GM12865 (cell line): ENCODE data around the gene SCAMP3.
"Not testable (repeated sequence)": the region's sequence is repeated elsewhere in the genome, so short reads cannot be mapped to it uniquely, and the experiment has no call there.

ENCODE experiments used
- DNase-seq: peaks from one replicate; pipeline ENCODE4 v3.0.0; 2010; ENCODE audit warnings: low read depth
- H3K4me3 ChIP-seq: 2 replicates; pipeline ENCODE4 v1.5.1; 2011; ENCODE audit warnings: mild to moderate bottlenecking, low read depth, low read length, control low read depth
- TF ChIP-seq, protein P1 (sequence below): IDR thresholded peaks from 2 replicates; pipeline ENCODE4 v1.5.1; 2011; ENCODE audit warnings: low read length, control low read depth, low read depth, inconsistent platforms; ENCODE audit not compliant: insufficient read depth; ENCODE audit errors: missing control alignments

Gene SCAMP3

DNA sequence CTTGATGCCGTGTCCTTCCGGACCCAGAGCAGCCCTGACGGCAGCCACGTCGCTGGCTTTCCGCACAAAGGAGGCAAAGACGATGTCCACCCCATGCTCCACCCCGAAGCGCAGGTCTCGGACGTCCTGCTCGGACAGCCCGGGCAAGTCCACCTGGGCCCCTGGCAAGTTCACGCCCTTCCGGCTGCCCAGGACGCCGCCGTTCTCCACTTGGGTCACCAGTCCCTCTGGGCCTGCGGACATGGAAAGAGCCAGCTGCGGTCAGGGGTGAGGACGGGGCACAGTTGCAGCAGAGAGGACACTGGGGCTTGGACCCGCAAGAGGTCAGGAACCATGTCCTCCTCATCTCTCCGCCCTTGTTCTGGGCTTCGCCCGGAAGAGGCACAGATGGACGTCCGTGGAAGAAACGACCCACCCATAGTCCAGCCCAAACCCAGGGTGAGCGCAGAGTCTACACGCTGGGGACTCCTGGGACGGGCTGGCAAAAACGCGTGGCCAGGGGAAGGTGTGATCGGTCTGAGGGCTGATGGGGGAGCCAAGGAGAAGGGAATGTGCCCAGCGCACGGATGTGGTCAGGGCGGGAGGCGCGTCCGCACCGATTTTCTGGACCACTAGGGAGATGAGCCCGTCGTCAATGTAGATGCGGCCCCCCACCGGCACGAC is 32.5 kb upstream of the SCAMP3 start:
- H3K4me3 ChIP-seq: no peak overlapping the region
- TF ChIP-seq, protein P1, sequence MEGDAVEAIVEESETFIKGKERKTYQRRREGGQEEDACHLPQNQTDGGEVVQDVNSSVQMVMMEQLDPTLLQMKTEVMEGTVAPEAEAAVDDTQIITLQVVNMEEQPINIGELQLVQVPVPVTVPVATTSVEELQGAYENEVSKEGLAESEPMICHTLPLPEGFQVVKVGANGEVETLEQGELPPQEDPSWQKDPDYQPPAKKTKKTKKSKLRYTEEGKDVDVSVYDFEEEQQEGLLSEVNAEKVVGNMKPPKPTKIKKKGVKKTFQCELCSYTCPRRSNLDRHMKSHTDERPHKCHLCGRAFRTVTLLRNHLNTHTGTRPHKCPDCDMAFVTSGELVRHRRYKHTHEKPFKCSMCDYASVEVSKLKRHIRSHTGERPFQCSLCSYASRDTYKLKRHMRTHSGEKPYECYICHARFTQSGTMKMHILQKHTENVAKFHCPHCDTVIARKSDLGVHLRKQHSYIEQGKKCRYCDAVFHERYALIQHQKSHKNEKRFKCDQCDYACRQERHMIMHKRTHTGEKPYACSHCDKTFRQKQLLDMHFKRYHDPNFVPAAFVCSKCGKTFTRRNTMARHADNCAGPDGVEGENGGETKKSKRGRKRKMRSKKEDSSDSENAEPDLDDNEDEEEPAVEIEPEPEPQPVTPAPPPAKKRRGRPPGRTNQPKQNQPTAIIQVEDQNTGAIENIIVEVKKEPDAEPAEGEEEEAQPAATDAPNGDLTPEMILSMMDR: no peak
- no peak for DNase-seq

DNA sequence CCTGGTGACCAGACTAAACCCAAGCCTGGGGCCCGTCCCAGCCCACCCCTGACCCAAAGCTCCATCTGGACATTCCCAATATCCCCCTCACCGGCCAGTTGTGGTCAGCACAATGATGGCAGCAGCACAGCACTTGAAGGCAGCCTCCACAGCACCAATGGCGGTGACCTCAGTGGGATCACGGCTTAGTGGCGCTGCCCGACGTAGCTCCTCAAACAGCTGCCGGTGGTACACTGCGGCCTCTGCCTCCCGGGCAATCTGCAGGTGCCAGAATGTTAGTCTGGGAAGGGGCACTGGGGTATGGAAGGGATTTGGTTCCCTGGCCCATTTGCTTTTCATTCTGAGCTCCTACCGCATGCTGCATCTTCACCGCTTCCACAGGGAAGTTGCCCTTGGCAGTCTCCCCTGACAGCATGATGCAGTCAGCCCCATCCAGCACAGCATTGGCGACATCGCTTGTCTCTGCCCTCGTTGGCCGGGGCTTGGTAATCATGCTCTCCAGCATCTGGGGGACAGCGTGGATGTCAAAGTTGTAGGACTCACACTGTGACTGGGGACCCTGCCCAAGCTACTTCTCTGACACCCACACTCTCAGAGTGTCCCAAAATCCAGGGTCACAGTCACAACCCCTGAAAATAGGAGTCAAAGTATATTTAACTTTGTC is 31.1 kb upstream of the SCAMP3 start:
- DNase-seq: no peak
- no peak overlapping the region for H3K4me3 ChIP-seq
- TF ChIP-seq, protein P1: no peak

DNA sequence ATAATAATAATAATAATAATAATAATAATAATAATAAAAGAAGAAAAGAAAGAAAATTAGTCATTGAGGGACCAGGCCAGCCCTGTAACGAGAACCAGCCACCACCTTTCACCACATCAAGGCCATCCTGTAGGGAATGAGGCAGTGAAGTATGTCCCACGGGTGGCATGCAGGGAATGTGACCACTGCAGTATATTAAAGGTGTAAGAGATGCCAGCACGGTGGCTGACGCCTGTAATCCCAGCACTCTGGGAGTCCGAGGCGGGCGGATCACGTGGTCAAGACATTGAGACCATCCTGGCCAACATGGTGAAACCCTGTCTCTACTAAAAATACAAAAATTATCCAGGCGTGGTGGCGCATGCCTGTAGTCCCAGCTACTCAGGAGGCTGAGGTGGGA is 28.8 kb upstream of the SCAMP3 start:
- not testable (repeated sequence) for DNase-seq

DNA sequence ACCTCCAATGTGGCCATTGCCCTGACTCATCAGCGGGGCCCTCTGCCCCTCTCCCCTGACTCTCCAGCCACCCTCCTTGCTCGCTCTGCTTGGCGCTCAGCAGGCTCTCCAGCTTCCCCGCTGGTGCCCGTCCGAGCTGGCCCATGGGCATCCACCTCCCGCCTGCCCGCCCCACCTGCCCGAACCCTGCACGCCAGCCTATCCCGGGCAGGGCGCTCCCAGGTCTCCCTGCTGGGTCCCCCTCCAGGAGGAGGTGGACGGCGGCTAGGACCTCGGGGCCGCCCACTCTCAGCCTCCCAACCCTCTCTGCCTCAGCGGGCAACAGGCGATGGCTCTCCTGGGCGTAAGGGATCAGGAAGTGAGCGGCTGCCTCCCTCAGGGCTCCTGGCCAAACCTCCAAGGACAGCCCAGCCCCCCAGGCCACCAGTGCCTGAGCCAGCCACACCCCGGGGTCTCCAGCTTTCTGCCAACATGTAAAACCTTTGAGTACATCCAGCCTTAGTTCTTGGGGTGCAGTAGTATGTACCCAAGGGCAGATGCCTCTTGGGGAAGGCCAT is 25.9 kb upstream of the SCAMP3 start:
- no peak overlapping the region for H3K4me3 ChIP-seq

More for the DNA sequence above, 28.8 kb upstream of the SCAMP3 start:
- H3K4me3 ChIP-seq: not testable (repeated sequence)

GRCh38 chr1:155286544-155286943 is 24.4 kb upstream of the SCAMP3 start:
- TF ChIP-seq, protein P1: no peak
- DNase-seq: no peak
- no peak overlapping the region for H3K4me3 ChIP-seq

More for the DNA sequence above, 25.9 kb upstream of the SCAMP3 start:
- no peak for DNase-seq
- TF ChIP-seq, protein P1: no peak

DNA sequence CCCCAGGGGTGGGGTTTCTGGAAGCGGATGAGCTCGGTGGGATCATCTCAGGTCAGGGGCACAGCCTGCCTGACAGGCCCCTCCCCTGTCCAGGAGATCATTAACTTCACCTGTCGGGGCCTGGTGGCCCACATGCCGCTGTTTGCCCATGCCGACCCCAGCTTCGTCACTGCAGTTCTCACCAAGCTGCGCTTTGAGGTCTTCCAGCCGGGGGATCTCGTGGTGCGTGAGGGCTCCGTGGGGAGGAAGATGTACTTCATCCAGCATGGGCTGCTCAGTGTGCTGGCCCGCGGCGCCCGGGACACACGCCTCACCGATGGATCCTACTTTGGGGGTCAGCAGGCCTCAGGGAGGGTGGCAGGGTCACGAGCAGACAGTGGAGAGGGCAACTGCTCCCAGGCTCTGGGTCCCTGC is 23.5 kb upstream of the SCAMP3 start:
- H3K4me3 ChIP-seq: no peak overlapping the region
- DNase-seq: no peak
- TF ChIP-seq, protein P1: no peak

DNA sequence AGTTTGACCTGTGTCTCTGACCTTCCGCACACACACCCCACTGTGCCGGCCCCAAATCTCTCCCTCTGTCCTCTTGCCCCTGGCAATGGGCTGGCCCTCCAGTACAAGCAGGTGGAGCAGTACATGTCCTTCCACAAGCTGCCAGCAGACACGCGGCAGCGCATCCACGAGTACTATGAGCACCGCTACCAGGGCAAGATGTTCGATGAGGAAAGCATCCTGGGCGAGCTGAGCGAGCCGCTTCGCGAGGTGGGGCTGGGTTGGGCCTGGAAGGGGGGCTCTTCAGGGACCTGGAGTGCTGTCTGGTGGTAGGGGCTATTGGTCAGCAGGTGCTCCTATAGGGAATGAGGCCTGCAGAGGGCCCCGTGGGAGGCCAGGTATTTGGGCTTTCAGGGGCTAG is 22.9 kb upstream of the SCAMP3 start:
- no peak overlapping the region for H3K4me3 ChIP-seq
- TF ChIP-seq, protein P1: no peak
- no peak for DNase-seq
